ENCODE data around the gene COTL1. TPM values are rescaled to one million over a fixed set of nuclear protein-coding genes. Genes with fewer than 3 reads are reported as not detected.

Gene COTL1
- total RNA-seq, 1 donor from 2014 or later = 11.0 TPM

- Histone ChIP-seq H3K9ac (ENCODE audit: low read depth in 1 of 3, low read length in 3 of 3) (no peak overlapping the region), H3K4me3 (ENCODE audit: low read length in 3 of 3) (no peak overlapping the region), H3K9me3 (ENCODE audit: control insufficient read depth in 3 of 3, low read length in 3 of 3) (no peaks in the 10 kb centered on the region), H3K36me3 (ENCODE audit: control insufficient read depth in 3 of 3, insufficient read depth in 3 of 3, low read length in 3 of 3) (no peaks in the 10 kb centered on the region), H3K4me1 (ENCODE audit: control insufficient read depth in 3 of 3, insufficient read depth in 3 of 3, low read length in 3 of 3) (peaks cover 0 to 1% (median 1%) of the 10 kb centered on the region in 3 donors), H3K27ac (ENCODE audit: low read depth, low read length) (no peak overlapping the region), H3K27me3 (ENCODE audit: control insufficient read depth in 3 of 3, insufficient read depth in 3 of 3, low read length in 3 of 3) (peaks cover 0 to 9% (median 6%) of the 10 kb centered on the region in 3 donors)
Measured at GRCh38 chr16:84578538-84579126, 39.2 kb downstream of the COTL1 start.

GRCh38 chr16:84577034-84577803 lies 40.7 kb downstream of the COTL1 start:
- no peak overlapping the region for H3K9ac ChIP-seq (ENCODE audit: low read depth in 1 of 3, low read length in 3 of 3)
- no peaks in the 10 kb centered on the region for H3K9me3 ChIP-seq (ENCODE audit: control insufficient read depth in 3 of 3, low read length in 3 of 3)
- no peak overlapping the region for H3K27ac ChIP-seq (ENCODE audit: low read depth, low read length)
- no peaks in the 10 kb centered on the region for H3K4me1 ChIP-seq (ENCODE audit: control insufficient read depth in 3 of 3, insufficient read depth in 3 of 3, low read length in 3 of 3)
- H3K36me3 ChIP-seq (ENCODE audit: control insufficient read depth in 3 of 3, insufficient read depth in 3 of 3, low read length in 3 of 3) = no peaks in the 10 kb centered on the region
- peaks cover 0 to 9% (median 6%) of the 10 kb centered on the region in 3 donors for H3K27me3 ChIP-seq (ENCODE audit: control insufficient read depth in 3 of 3, insufficient read depth in 3 of 3, low read length in 3 of 3)
- H3K4me3 ChIP-seq (ENCODE audit: low read length in 3 of 3) = no peak overlapping the region

DNA sequence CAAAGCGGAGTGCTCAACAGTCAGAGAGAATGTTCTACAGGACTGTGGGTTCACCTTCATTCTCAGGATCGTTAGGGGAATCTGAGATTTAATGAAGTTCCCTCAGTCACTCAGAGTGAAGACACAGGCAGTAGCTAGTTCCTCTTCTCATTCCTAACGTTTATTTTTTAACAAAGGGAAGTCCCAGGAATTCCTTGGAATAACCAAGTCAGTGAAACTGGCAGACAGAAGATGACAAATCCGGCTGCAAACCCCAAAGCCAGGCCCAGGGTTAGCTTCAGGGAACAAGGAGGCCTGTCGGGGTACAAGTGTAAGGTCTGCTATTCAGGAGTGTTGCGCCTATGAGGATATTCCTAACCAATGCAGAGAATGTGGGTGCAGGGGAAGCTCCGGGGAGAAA lies 42.0 kb downstream of the COTL1 start:
- Histone ChIP-seq H3K4me3 (ENCODE audit: low read length in 3 of 3) (no peak overlapping the region), H3K9me3 (ENCODE audit: control insufficient read depth in 3 of 3, low read length in 3 of 3) (no peaks in the 10 kb centered on the region), H3K4me1 (ENCODE audit: control insufficient read depth in 3 of 3, insufficient read depth in 3 of 3, low read length in 3 of 3) (no peaks in the 10 kb centered on the region), H3K9ac (ENCODE audit: low read depth in 1 of 3, low read length in 3 of 3) (no peak overlapping the region), H3K27me3 (ENCODE audit: control insufficient read depth in 3 of 3, insufficient read depth in 3 of 3, low read length in 3 of 3) (peaks cover 0 to 9% (median 9%) of the 10 kb centered on the region in 3 donors), H3K36me3 (ENCODE audit: control insufficient read depth in 3 of 3, insufficient read depth in 3 of 3, low read length in 3 of 3) (no peaks in the 10 kb centered on the region), H3K27ac (ENCODE audit: low read depth, low read length) (no peak overlapping the region)

DNA sequence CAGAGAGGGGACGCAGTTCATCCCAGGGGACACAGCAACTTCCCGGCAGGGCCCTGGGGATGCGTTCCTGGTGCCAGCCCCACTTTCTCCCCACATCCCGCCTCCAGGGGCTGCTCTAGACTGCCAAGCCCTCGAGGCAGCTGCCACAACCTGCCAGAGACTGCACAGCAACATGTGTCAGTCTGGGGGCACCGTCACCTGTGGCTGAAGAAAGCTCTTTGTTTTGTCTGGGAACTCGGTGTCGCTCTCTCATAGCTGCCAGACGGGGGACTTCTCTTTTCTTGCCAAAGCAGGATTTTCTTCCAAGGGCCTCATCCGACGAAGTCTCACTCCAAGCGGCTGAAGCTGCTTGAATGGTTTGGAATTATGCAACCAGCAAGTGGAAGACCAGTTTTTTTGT lies 43.7 kb downstream of the COTL1 start:
- H3K9me3 ChIP-seq (ENCODE audit: control insufficient read depth in 3 of 3, low read length in 3 of 3) = peaks cover 0 to 6% (median 0%) of the 10 kb centered on the region in 3 donors
- no peak overlapping the region for H3K4me3 ChIP-seq (ENCODE audit: low read length in 3 of 3)
- H3K4me1 ChIP-seq (ENCODE audit: control insufficient read depth in 3 of 3, insufficient read depth in 3 of 3, low read length in 3 of 3) = no peaks in the 10 kb centered on the region
- H3K36me3 ChIP-seq (ENCODE audit: control insufficient read depth in 3 of 3, insufficient read depth in 3 of 3, low read length in 3 of 3) = no peaks in the 10 kb centered on the region
- H3K27ac ChIP-seq (ENCODE audit: low read depth, low read length) = no peak overlapping the region
- H3K27me3 ChIP-seq (ENCODE audit: control insufficient read depth in 3 of 3, insufficient read depth in 3 of 3, low read length in 3 of 3) = peaks cover 0 to 9% (median 9%) of the 10 kb centered on the region in 3 donors
- H3K9ac ChIP-seq (ENCODE audit: low read depth in 1 of 3, low read length in 3 of 3) = no peak overlapping the region

DNA sequence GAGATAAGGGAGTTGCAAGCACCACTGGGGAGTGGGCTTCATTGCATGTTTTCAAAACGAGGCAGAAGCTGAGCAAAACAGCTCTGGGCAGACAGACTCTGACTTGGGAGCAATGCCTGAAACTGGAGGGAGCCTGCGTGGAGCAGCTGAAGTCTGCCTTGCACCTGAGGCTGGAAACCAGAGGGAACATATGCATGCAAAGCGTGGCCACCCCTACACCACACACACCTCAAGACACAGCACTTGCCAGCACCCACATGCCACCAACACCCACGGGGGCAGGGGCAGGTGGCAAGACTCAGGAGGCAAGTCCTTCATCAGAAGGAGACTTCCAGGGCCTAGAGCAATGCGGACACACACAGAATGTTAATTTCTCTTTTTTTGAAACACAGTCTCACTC lies 45.8 kb downstream of the COTL1 start:
- H3K36me3 ChIP-seq (ENCODE audit: control insufficient read depth in 3 of 3, insufficient read depth in 3 of 3, low read length in 3 of 3) = no peaks in the 10 kb centered on the region
- H3K4me1 ChIP-seq (ENCODE audit: control insufficient read depth in 3 of 3, insufficient read depth in 3 of 3, low read length in 3 of 3) = no peaks in the 10 kb centered on the region
- H3K4me3 ChIP-seq (ENCODE audit: low read length in 3 of 3) = no peak overlapping the region
- peaks cover 0 to 3% (median 3%) of the 10 kb centered on the region in 3 donors for H3K27me3 ChIP-seq (ENCODE audit: control insufficient read depth in 3 of 3, insufficient read depth in 3 of 3, low read length in 3 of 3)
- no peak overlapping the region for H3K27ac ChIP-seq (ENCODE audit: low read depth, low read length)
- no peak overlapping the region for H3K9ac ChIP-seq (ENCODE audit: low read depth in 1 of 3, low read length in 3 of 3)
- peaks cover 0 to 6% (median 0%) of the 10 kb centered on the region in 3 donors for H3K9me3 ChIP-seq (ENCODE audit: control insufficient read depth in 3 of 3, low read length in 3 of 3)

GRCh38 chr16:84571506-84571905 lies 46.4 kb downstream of the COTL1 start:
- H3K36me3 ChIP-seq (ENCODE audit: control insufficient read depth in 3 of 3, insufficient read depth in 3 of 3, low read length in 3 of 3) = no peaks in the 10 kb centered on the region
- no peak overlapping the region for H3K9ac ChIP-seq (ENCODE audit: low read depth in 1 of 3, low read length in 3 of 3)
- H3K4me1 ChIP-seq (ENCODE audit: control insufficient read depth in 3 of 3, insufficient read depth in 3 of 3, low read length in 3 of 3) = no peaks in the 10 kb centered on the region
- H3K27me3 ChIP-seq (ENCODE audit: control insufficient read depth in 3 of 3, insufficient read depth in 3 of 3, low read length in 3 of 3) = peaks cover 0 to 3% (median 3%) of the 10 kb centered on the region in 3 donors
- H3K27ac ChIP-seq (ENCODE audit: low read depth, low read length) = no peak overlapping the region
- peaks cover 0 to 6% (median 0%) of the 10 kb centered on the region in 3 donors for H3K9me3 ChIP-seq (ENCODE audit: control insufficient read depth in 3 of 3, low read length in 3 of 3)
- no peak overlapping the region for H3K4me3 ChIP-seq (ENCODE audit: low read length in 3 of 3)

GRCh38 chr16:84570739-84571403 lies 47.0 kb downstream of the COTL1 start:
- H3K36me3 ChIP-seq (ENCODE audit: control insufficient read depth in 3 of 3, insufficient read depth in 3 of 3, low read length in 3 of 3) = peaks cover 0 to 1% (median 0%) of the 10 kb centered on the region in 3 donors
- peaks cover 0 to 6% (median 0%) of the 10 kb centered on the region in 3 donors for H3K9me3 ChIP-seq (ENCODE audit: control insufficient read depth in 3 of 3, low read length in 3 of 3)
- no peaks in the 10 kb centered on the region for H3K4me1 ChIP-seq (ENCODE audit: control insufficient read depth in 3 of 3, insufficient read depth in 3 of 3, low read length in 3 of 3)
- no peak overlapping the region for H3K4me3 ChIP-seq (ENCODE audit: low read length in 3 of 3)
- H3K9ac ChIP-seq (ENCODE audit: low read depth in 1 of 3, low read length in 3 of 3) = no peak overlapping the region
- peaks cover 0 to 3% (median under 1%) of the 10 kb centered on the region in 3 donors for H3K27me3 ChIP-seq (ENCODE audit: control insufficient read depth in 3 of 3, insufficient read depth in 3 of 3, low read length in 3 of 3)
- no peak overlapping the region for H3K27ac ChIP-seq (ENCODE audit: low read depth, low read length)

DNA sequence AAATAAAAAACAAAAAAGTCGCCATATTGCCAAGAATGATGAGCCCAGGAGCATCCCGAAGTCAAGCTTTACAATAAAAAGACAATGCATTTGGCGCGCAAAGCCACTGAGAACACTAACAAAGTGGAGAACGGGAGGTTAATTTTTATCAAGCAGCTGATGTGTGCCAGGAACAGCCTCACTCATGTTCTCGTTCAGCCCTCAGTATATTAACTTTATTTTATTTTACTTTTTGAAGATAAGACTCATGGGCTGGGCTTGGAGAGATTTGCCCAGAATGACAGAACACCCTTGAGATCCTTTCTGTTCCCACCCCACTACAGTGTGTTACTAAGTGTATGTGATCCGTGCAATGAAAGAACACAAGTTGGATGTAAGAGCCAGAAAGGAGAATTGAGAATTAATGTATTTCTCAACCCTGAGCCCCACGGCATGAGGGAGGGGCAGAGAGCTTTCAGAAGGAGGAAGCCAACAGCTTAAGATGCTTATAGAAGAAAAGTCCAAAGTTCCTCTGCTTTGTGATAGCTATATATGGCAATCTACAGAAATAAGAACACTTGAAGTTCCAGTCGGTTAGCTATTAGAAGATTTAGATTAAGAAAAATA lies 48.4 kb downstream of the COTL1 start:
- Histone ChIP-seq H3K27me3 (ENCODE audit: control insufficient read depth in 3 of 3, insufficient read depth in 3 of 3, low read length in 3 of 3) (peaks cover 0 to 3% (median 0%) of the 10 kb centered on the region in 3 donors), H3K27ac (ENCODE audit: low read depth, low read length) (no peak overlapping the region), H3K36me3 (ENCODE audit: control insufficient read depth in 3 of 3, insufficient read depth in 3 of 3, low read length in 3 of 3) (peaks cover 0 to 2% (median 0%) of the 10 kb centered on the region in 3 donors), H3K9ac (ENCODE audit: low read depth in 1 of 3, low read length in 3 of 3) (no peak overlapping the region), H3K9me3 (ENCODE audit: control insufficient read depth in 3 of 3, low read length in 3 of 3) (peaks cover 0 to 6% (median 0%) of the 10 kb centered on the region in 3 donors), H3K4me3 (ENCODE audit: low read length in 3 of 3) (no peak overlapping the region), H3K4me1 (ENCODE audit: control insufficient read depth in 3 of 3, insufficient read depth in 3 of 3, low read length in 3 of 3) (no peaks in the 10 kb centered on the region)

DNA sequence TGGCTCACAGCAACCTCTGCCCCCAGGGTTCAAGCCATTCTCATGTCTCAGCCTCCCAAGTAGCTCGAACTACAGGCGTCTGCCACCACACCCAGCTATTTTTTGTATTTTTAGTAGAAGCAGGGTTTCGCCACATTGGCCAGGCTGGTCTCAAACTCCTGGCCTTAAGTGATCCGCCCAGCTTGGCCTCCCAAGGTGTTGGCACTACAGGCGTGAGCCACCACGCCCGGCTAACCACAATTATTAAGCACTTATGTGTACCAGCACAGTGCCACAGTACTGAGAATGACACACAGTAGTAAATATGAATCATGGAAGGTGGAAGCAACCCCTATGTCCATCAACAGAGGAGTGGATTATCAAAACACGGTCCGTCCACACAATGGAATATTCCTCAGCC lies 49.8 kb downstream of the COTL1 start:
- Histone ChIP-seq H3K27me3 (ENCODE audit: control insufficient read depth in 3 of 3, insufficient read depth in 3 of 3, low read length in 3 of 3) (peaks cover 0 to 3% (median 0%) of the 10 kb centered on the region in 3 donors), H3K4me1 (ENCODE audit: control insufficient read depth in 3 of 3, insufficient read depth in 3 of 3, low read length in 3 of 3) (peaks cover 0 to 5% (median 0%) of the 10 kb centered on the region in 3 donors), H3K9ac (ENCODE audit: low read depth in 1 of 3, low read length in 3 of 3) (no peak overlapping the region), H3K27ac (ENCODE audit: low read depth, low read length) (no peak overlapping the region), H3K9me3 (ENCODE audit: control insufficient read depth in 3 of 3, low read length in 3 of 3) (peaks cover 0 to 6% (median 0%) of the 10 kb centered on the region in 3 donors), H3K36me3 (ENCODE audit: control insufficient read depth in 3 of 3, insufficient read depth in 3 of 3, low read length in 3 of 3) (peaks cover 0 to 2% (median 0%) of the 10 kb centered on the region in 3 donors), H3K4me3 (ENCODE audit: low read length in 3 of 3) (no peak overlapping the region)

All from skeletal muscle tissue (tissue), 4 donors.